ENCODE data around the gene AKR1C3.

Gene AKR1C3

DNA sequence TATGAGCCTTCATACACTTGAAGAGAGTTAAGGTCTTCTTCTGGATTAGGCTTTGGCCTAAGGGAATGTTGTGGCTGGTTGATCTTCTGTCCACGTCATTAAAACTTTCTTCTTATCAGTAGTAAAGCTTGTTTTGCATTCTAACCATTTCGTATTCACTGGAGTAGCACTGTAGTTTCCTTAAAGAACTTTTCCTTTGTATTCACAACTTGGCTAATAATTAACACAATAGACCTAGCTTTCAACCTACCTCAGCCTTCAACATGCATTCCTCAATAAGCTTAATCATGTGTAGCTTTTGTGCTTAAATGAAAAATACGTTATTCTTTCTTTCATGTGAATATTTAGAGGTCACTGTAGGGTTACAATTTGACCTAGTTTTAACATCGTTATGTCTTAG lies 48.0 kb downstream of the AKR1C3 start:
- no peak for DNase-seq

- DNase-seq, result no peak
Measured at GRCh38 chr10:5143137-5143536, 48.9 kb downstream of the AKR1C3 start.

DNA sequence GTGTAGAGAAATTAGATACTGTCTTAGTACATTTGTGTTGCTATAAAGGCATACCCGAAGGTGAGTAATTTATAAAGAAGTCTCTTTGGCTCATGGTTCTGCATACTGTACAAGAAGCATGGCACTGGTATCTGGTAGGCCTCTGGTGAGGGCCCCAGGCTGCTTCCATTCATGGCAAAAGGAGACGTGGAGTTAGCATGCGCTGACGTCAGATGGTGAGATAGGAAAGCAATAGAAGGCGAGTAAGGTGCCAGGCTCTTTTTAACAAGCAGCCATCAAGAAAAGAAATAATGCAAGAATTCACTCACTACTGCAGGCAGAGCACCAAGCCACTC lies 52.7 kb downstream of the AKR1C3 start:
- no peak for DNase-seq

DNA sequence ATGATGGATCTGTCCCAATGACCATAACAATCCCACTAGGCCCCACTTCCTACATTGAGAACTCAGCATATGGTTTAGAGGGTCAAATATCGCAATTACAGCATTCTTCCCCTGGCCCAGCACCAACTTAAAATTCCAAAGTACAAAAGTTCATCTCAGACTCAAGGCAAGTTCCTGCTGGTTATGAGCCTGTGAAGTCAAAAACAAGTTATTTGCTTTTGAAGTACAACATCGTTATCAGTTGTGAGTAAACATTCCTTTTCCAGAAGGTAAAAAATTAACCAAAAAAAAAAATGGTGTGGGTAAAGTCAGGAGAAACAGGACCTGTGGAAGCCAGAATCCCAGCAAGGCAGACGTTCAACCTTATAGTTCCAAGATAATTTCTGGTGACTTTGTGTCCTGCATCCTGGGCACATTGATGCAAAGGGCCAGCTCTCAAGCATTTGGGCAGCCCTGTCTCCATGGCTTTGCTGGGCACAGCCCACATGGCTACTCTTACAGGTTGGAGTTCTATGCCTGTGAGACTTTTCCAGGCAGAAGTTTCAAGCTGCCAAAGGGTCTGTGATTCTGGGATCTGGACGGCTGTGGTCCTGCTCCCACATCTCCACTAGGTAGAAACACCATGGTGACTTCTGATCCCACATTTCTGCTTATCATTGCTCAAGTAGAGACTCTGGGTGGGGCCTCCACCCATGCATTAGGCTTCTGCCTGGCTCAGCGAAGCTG lies 53.2 kb downstream of the AKR1C3 start:
- no peak for DNase-seq

- no peak for DNase-seq
Measured at GRCh38 chr10:5147981-5148677, 53.9 kb downstream of the AKR1C3 start.

- no peak for DNase-seq
Measured at GRCh38 chr10:5148678-5149032, 54.4 kb downstream of the AKR1C3 start.

DNA sequence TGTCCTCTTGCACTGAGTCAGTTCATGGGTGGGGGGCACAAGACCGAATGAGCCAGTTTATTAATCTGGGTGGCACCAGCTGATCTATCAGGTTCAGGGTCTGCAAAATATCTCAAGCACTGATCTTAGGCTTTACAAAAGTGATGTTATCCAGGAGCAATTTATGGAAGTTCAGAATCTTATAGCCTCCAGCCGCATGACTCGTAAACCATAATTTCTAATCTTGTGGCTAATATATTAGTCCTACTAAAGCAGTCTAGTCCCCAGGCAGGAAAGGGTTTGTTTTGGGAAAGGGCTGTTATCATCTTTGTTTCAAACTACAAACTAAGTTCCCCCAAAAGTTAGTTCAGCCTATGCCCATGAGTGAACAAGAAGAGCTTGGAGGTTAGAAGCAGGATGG lies 56.9 kb downstream of the AKR1C3 start:
- no peak for DNase-seq

DNA sequence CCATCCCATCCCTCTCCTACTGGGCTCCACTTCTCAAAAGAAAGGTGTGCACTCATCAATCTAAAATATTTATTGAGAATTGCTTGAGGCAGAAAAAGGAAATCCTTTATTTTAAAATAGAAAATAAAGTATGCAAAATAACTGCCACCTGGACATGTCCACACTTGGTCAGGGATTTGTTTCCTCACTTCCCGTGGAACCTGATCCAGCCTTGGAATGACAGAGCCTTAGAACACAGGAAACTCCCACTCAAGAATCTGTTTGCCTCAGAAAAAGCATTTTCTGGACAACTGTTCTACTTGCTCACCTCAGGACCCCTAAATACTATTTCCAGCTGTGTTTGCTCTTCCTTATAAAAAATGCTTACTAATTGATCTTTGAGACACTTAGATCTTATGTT lies 61.7 kb downstream of the AKR1C3 start:
- DNase-seq, result no peak

Data from Kasumi-1 (cell line).